GM12892 (cell line): Measurements from ENCODE around the gene ANKRD17.

Experiments
- POLR2A ChIP-seq: IDR thresholded peaks from 2 replicates; pipeline ENCODE4 v1.6.1; 2011; ENCODE audit warnings: low read depth, low read length, control low read depth
- POLR2AphosphoS5 ChIP-seq: IDR thresholded peaks from 2 replicates; pipeline ENCODE4 v1.6.1; 2011; ENCODE audit warnings: low read depth, low read length, control low read depth
- TAF1 ChIP-seq: IDR thresholded peaks from 2 replicates; pipeline ENCODE4 v1.6.1; 2011; ENCODE audit warnings: low read depth, mild to moderate bottlenecking, control low read depth, low read length, borderline replicate concordance

DNA sequence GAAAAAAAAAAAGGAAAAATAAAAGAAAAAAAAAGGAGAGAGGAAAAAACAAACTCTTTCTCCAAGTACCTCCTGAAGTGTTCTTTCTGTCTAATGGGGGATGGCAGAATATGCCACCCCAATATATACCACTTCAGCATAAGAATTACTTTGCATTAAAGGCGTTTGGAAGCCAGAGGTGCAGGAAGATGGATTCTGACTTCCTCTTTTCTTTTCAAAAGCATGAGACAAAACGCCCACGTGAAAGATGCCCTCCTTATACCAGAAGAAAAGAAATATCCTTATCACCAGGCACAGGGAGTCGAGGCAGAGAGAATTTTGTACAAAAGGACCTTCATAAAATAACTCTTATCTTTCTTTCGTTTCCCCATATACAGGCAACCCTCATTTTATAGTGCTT lies 230.0 kb downstream of the ANKRD17 start:
- no peak for TF ChIP-seq POLR2A
- TF ChIP-seq TAF1: no peak
- no peak for TF ChIP-seq POLR2AphosphoS5
